ENCODE measurements around the gene ZNF500.
A peak's percentile ranks its signal among the peaks of the same experiment; 100 is the strongest.

The ZNF500 gene

DNA sequence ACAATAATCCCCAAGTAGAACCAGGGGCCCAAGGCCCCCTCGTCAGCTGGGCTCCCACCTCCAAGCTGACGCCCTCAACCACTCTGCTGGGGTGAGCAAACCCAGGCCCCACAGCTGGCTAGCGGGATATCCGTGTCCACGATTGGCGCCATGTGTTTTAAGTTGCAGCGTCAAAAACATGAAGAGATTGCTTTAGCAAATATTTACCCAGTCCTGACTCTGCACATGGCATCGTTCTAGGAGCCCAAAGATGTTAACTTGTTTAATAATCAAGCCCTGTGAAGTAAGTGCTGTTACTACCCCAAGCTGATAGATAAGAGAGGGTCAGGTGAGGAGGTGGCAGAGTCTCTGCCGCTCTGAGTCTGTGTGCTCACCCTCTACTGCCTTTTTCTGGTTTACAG lies 21.5 kb upstream of the ZNF500 start:
- no peak for TF ChIP-seq GATA3 (IDR thresholded peaks at IDR 0.05; ENCODE audit: low read depth, low read length)
- TF ChIP-seq GATA2 (IDR thresholded peaks at IDR 0.05; ENCODE audit: low read depth, low read length), result no peak

DNA sequence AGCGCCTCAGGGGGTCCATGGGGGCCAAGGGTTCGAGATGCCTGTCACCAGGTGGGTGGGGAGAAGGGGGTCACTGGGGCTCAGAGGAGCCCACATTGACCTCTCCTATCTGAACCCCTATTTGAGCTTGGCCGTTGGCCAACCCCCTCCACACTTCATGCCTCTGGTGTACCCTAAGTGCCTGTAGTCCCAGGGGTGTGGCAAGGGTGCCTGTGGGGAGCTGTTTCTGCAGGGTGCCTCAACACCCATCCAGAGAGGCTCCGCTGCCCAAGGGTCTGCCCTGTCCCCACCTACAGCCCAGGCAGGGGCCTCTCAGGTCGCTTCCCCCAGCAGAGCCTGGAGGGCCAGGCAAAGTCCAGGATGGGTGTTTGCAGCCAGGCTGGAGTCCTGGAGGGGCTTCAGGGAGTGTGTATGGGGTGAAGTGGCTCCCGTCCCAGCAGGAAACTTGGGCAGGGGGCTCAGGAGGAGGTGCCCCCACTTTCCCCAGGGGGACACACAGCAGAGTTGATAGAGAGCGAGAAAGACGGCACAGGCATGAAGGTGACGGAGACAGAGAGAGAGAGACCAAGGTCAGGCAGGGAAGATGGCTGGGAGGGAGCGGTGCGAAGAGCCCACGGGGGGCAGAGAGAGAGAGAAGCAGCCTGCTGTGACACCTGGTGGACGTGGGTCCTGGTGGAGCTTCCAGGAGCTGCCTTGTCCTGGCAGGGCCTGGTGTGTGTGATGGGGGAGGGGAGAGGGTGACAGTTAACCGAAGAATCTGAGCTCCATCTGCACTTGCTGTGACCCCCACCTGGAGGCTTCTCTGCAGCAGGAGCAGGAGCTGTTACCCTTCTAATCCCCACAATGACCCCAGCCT lies 20.9 kb upstream of the ZNF500 start, which contains the start of gene SEPTIN12:
SEPTIN12 (minus strand) TSS at position 719 of the 856 bp plus-strand sequence; CDS start at position 19, 700 bp downstream.
- TF ChIP-seq GATA3 (IDR thresholded peaks at IDR 0.05; ENCODE audit: low read depth, low read length), result no peak
- no peak for TF ChIP-seq GATA2 (IDR thresholded peaks at IDR 0.05; ENCODE audit: low read depth, low read length)

- TF ChIP-seq GATA3 (IDR thresholded peaks at IDR 0.05; ENCODE audit: low read depth, low read length) (no peak), GATA2 (IDR thresholded peaks at IDR 0.05; ENCODE audit: low read depth, low read length) (no peak)
Observed at GRCh38 chr16:4787068-4787467, 20.1 kb upstream of the ZNF500 start.

GRCh38 chr16:4785758-4786433 lies 18.9 kb upstream of the ZNF500 start:
- TF ChIP-seq GATA3 (IDR thresholded peaks at IDR 0.05; ENCODE audit: low read depth, low read length) (no peak), GATA2 (IDR thresholded peaks at IDR 0.05; ENCODE audit: low read depth, low read length) (no peak)

DNA sequence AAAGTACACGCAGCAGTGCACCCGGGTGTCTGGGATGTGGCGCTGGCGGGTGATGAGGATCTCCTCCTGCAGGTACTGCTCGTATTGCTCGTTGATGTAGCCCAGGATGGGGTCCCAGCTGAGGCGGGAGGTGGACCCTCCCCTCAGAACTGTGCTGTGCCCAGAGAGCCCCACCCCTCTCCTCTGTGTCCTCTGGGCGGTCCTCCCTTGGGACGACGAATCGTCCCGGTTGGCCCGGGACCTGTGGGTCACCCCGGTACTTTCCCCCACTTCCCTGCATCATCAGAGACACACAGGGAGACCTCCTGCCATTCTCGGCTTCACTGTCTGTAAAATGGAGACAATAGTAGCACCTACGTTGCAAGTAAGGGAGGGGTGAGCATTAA lies 17.0 kb upstream of the ZNF500 start:
- TF ChIP-seq GATA3 (IDR thresholded peaks at IDR 0.05; ENCODE audit: low read depth, low read length), result no peak
- no peak for TF ChIP-seq GATA2 (IDR thresholded peaks at IDR 0.05; ENCODE audit: low read depth, low read length)

DNA sequence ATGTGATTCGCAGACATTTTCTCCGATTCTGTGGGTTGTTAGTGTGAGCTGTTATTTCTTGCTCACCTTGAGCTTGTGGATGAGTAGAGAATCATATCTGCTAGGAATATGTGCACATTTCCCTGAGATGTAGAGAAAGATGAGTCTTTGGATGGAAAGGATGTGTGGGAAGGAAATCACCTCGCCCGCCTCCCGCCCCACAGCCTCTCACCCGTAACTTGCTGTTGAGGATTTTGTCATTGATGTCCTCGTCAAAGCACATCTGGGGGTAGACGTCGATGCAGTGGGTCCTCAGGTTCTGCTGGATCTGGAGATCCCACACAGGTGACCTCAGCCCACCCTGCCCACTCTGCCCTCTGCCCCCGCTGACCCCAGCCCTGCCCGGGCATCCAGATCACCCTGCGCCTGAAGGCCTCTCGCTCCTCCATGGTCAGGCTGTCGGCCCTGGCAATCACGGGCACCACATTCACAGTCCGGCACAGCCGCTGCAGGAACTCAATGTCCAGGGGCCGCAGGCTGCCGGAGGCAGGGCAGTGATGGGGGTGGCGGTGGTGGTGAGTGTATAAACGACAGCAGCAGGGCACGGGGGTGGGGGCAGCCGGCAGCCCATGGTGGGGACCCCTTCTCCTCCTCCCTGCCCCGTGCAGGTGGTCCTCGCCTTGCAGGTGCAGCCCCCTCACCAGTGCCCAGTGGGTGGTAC lies 16.4 kb upstream of the ZNF500 start:
- no peak for TF ChIP-seq GATA2 (IDR thresholded peaks at IDR 0.05; ENCODE audit: low read depth, low read length)

- TF ChIP-seq GATA3 (IDR thresholded peaks at IDR 0.05; ENCODE audit: low read depth, low read length), result no peak
- no peak for TF ChIP-seq GATA2 (IDR thresholded peaks at IDR 0.05; ENCODE audit: low read depth, low read length)
Observed at GRCh38 chr16:4780235-4780634, 13.3 kb upstream of the ZNF500 start.

DNA sequence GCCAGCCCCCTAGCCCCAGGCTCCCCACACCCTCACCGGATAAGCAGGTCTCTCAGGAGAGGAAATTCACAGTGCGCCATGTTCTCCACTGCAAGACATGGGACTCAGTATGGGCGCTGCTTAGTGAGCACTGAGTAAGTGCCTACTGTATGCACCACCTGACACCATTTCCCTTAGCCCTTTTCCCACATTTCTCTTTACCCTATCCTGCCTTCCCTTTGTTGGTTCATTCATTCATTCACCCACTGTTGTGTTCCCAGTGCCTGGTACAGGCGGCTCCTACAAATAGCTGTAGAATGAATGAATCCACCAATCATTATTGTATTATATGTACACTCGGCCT lies 11.1 kb upstream of the ZNF500 start:
- TF ChIP-seq GATA3 (IDR thresholded peaks at IDR 0.05; ENCODE audit: low read depth, low read length), result no peak
- no peak for TF ChIP-seq GATA2 (IDR thresholded peaks at IDR 0.05; ENCODE audit: low read depth, low read length)

- TF ChIP-seq GATA3 (IDR thresholded peaks at IDR 0.05; ENCODE audit: low read depth, low read length), result no peak
- no peak for TF ChIP-seq GATA2 (IDR thresholded peaks at IDR 0.05; ENCODE audit: low read depth, low read length)
Observed at GRCh38 chr16:4777339-4778049, 10.5 kb upstream of the ZNF500 start.

DNA sequence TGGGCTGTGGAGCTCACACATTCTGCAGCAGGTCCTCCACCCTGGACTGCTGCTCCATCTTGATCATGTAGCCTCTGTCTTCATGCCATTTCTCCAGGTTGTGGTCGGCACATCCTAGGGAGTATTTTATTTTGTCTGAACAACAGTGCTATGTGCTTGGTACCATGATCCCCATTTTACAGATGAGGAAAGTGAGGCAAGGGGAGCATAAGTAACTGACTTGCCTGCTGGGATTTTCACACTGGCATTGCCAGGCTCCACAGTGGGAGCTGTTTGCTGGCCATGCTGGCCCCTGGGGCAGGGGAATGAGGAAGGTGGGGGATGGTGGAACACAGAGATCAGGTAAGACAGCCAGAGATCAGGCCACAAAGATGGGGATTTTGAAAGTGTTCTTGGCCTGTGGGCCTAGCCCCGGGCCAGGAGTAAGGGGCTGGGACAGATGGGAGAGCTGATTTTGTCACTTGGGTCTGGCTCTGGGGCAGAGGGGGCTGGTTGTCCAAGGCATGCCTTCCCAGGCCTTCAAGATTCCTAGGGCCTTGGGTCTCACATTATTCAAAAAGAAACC lies 9.3 kb upstream of the ZNF500 start:
- TF ChIP-seq GATA3 (IDR thresholded peaks at IDR 0.05; ENCODE audit: low read depth, low read length), result no peak
- TF ChIP-seq GATA2 (IDR thresholded peaks at IDR 0.05; ENCODE audit: low read depth, low read length), result no peak

DNA sequence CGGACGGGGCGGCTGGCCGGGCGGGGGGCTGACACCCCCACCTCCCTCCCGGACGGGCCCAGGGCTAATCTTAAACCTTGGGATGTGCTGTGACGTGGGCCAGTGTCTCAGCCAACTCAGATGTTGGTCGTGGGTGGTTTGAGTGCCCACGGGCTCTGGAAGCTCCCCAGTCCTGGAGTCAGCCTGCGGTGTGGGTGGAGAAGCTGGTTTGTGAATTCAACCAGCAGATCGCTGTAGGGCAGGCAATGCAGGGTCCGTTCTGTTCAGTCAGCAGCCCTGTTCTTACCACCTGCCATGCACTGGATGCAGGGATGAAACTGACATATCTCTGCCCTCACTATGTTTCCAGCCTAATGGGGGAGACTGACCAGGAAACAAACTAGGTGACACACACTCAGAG lies 8.0 kb upstream of the ZNF500 start:
- no peak for TF ChIP-seq GATA2 (IDR thresholded peaks at IDR 0.05; ENCODE audit: low read depth, low read length)
- TF ChIP-seq GATA3 (IDR thresholded peaks at IDR 0.05; ENCODE audit: low read depth, low read length), result no peak

- TF ChIP-seq GATA3 (IDR thresholded peaks at IDR 0.05; ENCODE audit: low read depth, low read length), result no peak
- no peak for TF ChIP-seq GATA2 (IDR thresholded peaks at IDR 0.05; ENCODE audit: low read depth, low read length)
Observed at GRCh38 chr16:4772351-4772750, 5.4 kb upstream of the ZNF500 start.

GRCh38 chr16:4771646-4772045 lies 4.7 kb upstream of the ZNF500 start:
- peak; percentile 85 for TF ChIP-seq GATA2 (IDR thresholded peaks at IDR 0.05; ENCODE audit: low read depth, low read length)
- no peak for TF ChIP-seq GATA3 (IDR thresholded peaks at IDR 0.05; ENCODE audit: low read depth, low read length)

DNA sequence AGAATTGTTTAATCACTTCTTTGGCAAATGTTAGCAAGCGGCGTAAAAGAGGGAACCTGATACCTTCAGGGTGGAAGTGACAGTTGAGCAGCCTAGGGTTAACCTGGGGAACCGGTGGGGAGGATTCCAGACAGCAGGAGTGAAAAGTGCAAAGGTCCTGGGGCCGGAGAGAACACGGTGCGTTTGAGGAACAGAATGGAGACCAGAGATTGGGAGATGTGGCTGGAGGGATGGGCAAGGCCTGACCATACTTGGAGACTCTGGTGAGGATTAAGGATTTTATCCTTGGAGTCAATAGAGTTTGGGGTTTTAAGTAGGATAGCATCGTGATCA lies 2.3 kb upstream of the ZNF500 start:
- TF ChIP-seq GATA3 (IDR thresholded peaks at IDR 0.05; ENCODE audit: low read depth, low read length) (no peak), GATA2 (IDR thresholded peaks at IDR 0.05; ENCODE audit: low read depth, low read length) (no peak)
